Neutrophil (primary cell): ENCODE measurements around the gene TIMM21.

Experiments
- H3K27ac ChIP-seq: fragments of 200-600 bp; sonication (generic); 2 replicates; pipeline ENCODE4 v1.5.1; 2016; ENCODE audit warnings: mild to moderate bottlenecking, moderate library complexity
- H3K27me3 ChIP-seq: fragments of 200-600 bp; sonication (generic); 2 replicates; pipeline ENCODE4 v1.6.0; 2016; ENCODE audit warnings: mild to moderate bottlenecking
- H3K36me3 ChIP-seq: fragments of 200-600 bp; sonication (generic); 2 replicates; pipeline ENCODE4 v1.5.1; 2017
- H3K4me1 ChIP-seq, 2 experiments: fragments of 200-600 bp in 1 of 2; sonication (generic) in 1 of 2; 1 replicate in 1 of 2; 2 replicates in 1 of 2; pipeline versions ENCODE4 v1.5.1 to v1.6.1; 2013 to 2016; ENCODE audit warnings: low read depth in 1 of 2, low read length in 1 of 2, mild to moderate bottlenecking in 1 of 2, moderate library complexity in 1 of 2; ENCODE audit not compliant: control insufficient read depth in 1 of 2, insufficient read depth in 1 of 2
- H3K4me3 ChIP-seq, 2 experiments: fragments of 200-600 bp in 1 of 2; sonication (generic) in 1 of 2; 1 replicate in 1 of 2; 2 replicates in 1 of 2; pipeline ENCODE4 v1.5.1; 2013 to 2016; ENCODE audit warnings: low read depth in 1 of 2, low read length in 1 of 2, mild to moderate bottlenecking in 1 of 2, moderate library complexity in 1 of 2
- H3K9me3 ChIP-seq: fragments of 200-600 bp; sonication (generic); 2 replicates; pipeline ENCODE4 v1.5.1; 2016
- CTCF ChIP-seq: fragments of 200-600 bp; sonication (generic); IDR thresholded peaks from 2 replicates; pipeline ENCODE4 v1.5.1; 2016; ENCODE audit warnings: antibody characterized with exemption

TIMM21 gene

GRCh38 chr18:74153793-74154192, 5.5 kb downstream of the TIMM21 start:
- Histone ChIP-seq H3K4me3 (no peak overlapping the region), H3K36me3 (peaks cover 21% of the 10 kb centered on the region), H3K27me3 (no peaks in the 10 kb centered on the region), H3K9me3 (no peaks in the 10 kb centered on the region), H3K4me1 (peaks cover 3 to 4% of the 10 kb centered on the region in 2 experiments), H3K27ac (no peak overlapping the region)
- no peak for TF ChIP-seq CTCF

- TF ChIP-seq CTCF, result no peak
- Histone ChIP-seq H3K36me3 (peaks cover 21% of the 10 kb centered on the region), H3K27me3 (no peaks in the 10 kb centered on the region), H3K4me3 (no peak overlapping the region), H3K27ac (no peak overlapping the region), H3K4me1 (no peaks in the 10 kb centered on the region), H3K9me3 (no peaks in the 10 kb centered on the region)
Observed at GRCh38 chr18:74154716-74155115, 6.4 kb downstream of the TIMM21 start.

- Histone ChIP-seq H3K9me3 (no peaks in the 10 kb centered on the region), H3K4me3 (no peak overlapping the region), H3K36me3 (peaks cover 21% of the 10 kb centered on the region), H3K4me1 (no peaks in the 10 kb centered on the region), H3K27me3 (no peaks in the 10 kb centered on the region), H3K27ac (no peak overlapping the region)
- TF ChIP-seq CTCF, result no peak
Observed at GRCh38 chr18:74155276-74155675, 7.0 kb downstream of the TIMM21 start.

- H3K4me1 ChIP-seq, result peaks cover 7 to 11% of the 10 kb centered on the region in 2 experiments
- no peaks in the 10 kb centered on the region for H3K27me3 ChIP-seq
- H3K36me3 ChIP-seq, result peaks cover 4% of the 10 kb centered on the region
- no peaks in the 10 kb centered on the region for H3K9me3 ChIP-seq
- no peak overlapping the region for H3K4me3 ChIP-seq
- no peak for TF ChIP-seq CTCF
- H3K27ac ChIP-seq, result no peak overlapping the region
Observed at GRCh38 chr18:74163019-74163660, 14.8 kb downstream of the TIMM21 start.

GRCh38 chr18:74166386-74166785, 18.1 kb downstream of the TIMM21 start:
- no peak overlapping the region for H3K27ac ChIP-seq
- peaks cover 23% of the 10 kb centered on the region for H3K27me3 ChIP-seq
- no peak overlapping the region for H3K4me3 ChIP-seq
- H3K4me1 ChIP-seq, result peaks cover 7 to 11% of the 10 kb centered on the region in 2 experiments
- no peaks in the 10 kb centered on the region for H3K36me3 ChIP-seq
- H3K9me3 ChIP-seq, result no peaks in the 10 kb centered on the region
- no peak for TF ChIP-seq CTCF
